ENCODE data around the gene FPR3.

FPR3 gene

DNA sequence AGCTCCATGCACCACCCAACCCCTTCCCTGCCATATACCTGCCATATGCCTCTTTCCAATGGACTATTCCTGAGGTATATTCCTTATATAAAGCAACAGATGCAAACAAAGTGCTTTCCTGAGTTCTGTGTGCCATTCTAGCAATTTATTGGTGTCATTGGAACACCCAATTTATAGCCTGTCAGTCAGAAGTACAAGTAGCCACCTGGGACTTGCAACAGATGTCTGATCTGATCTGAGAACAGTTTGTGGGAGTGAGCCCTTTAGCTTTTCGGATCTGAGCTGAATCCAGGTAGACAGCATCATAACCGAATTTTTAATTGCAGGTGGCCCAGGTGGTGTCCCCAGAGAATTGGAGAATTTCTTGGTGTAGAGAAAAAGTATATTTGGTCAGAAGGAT lies 963 bp upstream of the FPR3 start:
- H3K4me3 ChIP-seq (replicated peaks; ENCODE audit: insufficient read depth, low read length) = no peak overlapping the region
- DNase-seq (ENCODE audit: low read depth in 1 of 2, low spot score in 1 of 2) = no peak
- no peak overlapping the region for H3K27ac ChIP-seq (replicated peaks)
- H3K27me3 ChIP-seq (ENCODE audit: insufficient read depth, poor library complexity, severe bottlenecking) = no peaks in the 10 kb centered on the region
- TF ChIP-seq, protein P1, sequence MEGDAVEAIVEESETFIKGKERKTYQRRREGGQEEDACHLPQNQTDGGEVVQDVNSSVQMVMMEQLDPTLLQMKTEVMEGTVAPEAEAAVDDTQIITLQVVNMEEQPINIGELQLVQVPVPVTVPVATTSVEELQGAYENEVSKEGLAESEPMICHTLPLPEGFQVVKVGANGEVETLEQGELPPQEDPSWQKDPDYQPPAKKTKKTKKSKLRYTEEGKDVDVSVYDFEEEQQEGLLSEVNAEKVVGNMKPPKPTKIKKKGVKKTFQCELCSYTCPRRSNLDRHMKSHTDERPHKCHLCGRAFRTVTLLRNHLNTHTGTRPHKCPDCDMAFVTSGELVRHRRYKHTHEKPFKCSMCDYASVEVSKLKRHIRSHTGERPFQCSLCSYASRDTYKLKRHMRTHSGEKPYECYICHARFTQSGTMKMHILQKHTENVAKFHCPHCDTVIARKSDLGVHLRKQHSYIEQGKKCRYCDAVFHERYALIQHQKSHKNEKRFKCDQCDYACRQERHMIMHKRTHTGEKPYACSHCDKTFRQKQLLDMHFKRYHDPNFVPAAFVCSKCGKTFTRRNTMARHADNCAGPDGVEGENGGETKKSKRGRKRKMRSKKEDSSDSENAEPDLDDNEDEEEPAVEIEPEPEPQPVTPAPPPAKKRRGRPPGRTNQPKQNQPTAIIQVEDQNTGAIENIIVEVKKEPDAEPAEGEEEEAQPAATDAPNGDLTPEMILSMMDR (IDR thresholded peaks at IDR 0.05; ENCODE audit: insufficient read depth, low read length) = no peak
- TF ChIP-seq POLR2AphosphoS5 (IDR thresholded peaks at IDR 0.05; ENCODE audit: low read depth) (no peak), GABPA (IDR thresholded peaks at IDR 0.05; ENCODE audit: low read depth) (no peak), SPI1 (IDR thresholded peaks at IDR 0.05; ENCODE audit: borderline replicate concordance, low read depth) (no peak)
- TF ChIP-seq, protein P2, sequence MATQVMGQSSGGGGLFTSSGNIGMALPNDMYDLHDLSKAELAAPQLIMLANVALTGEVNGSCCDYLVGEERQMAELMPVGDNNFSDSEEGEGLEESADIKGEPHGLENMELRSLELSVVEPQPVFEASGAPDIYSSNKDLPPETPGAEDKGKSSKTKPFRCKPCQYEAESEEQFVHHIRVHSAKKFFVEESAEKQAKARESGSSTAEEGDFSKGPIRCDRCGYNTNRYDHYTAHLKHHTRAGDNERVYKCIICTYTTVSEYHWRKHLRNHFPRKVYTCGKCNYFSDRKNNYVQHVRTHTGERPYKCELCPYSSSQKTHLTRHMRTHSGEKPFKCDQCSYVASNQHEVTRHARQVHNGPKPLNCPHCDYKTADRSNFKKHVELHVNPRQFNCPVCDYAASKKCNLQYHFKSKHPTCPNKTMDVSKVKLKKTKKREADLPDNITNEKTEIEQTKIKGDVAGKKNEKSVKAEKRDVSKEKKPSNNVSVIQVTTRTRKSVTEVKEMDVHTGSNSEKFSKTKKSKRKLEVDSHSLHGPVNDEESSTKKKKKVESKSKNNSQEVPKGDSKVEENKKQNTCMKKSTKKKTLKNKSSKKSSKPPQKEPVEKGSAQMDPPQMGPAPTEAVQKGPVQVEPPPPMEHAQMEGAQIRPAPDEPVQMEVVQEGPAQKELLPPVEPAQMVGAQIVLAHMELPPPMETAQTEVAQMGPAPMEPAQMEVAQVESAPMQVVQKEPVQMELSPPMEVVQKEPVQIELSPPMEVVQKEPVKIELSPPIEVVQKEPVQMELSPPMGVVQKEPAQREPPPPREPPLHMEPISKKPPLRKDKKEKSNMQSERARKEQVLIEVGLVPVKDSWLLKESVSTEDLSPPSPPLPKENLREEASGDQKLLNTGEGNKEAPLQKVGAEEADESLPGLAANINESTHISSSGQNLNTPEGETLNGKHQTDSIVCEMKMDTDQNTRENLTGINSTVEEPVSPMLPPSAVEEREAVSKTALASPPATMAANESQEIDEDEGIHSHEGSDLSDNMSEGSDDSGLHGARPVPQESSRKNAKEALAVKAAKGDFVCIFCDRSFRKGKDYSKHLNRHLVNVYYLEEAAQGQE (IDR thresholded peaks at IDR 0.05; ENCODE audit: insufficient replicate concordance, low read depth) = no peak

DNA sequence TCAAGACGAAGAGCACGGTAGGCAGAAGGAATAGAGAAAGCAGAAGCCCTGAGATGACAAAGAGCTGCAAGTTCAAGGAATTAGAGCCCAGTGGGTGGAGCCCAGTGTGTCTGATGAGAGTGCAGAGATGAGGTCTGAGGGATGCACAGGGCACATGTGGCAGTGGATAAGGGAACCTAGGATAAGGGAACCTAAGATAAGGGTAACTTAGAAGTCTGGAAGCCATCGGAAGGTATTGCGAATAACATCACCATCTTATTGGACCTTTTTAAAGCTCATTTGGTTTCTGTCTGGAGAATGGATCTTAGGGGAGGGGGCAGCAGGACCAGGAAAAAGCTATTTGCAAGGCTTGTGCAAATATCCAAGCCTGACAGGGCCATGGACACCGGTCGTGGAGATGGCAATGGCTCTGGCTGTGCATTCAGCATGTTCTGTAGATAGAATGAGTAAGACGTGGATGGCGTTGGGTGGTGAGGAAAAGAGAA lies 1.3 kb downstream of the FPR3 start:
- no peaks in the 10 kb centered on the region for H3K27me3 ChIP-seq (ENCODE audit: insufficient read depth, poor library complexity, severe bottlenecking)
- no peak overlapping the region for H3K27ac ChIP-seq (replicated peaks)
- no peak overlapping the region for H3K4me3 ChIP-seq (replicated peaks; ENCODE audit: insufficient read depth, low read length)
- TF ChIP-seq POLR2AphosphoS5 (IDR thresholded peaks at IDR 0.05; ENCODE audit: low read depth) = no peak
- TF ChIP-seq, protein P2 (IDR thresholded peaks at IDR 0.05; ENCODE audit: insufficient replicate concordance, low read depth) = no peak
- TF ChIP-seq, protein P1 (IDR thresholded peaks at IDR 0.05; ENCODE audit: insufficient read depth, low read length) = no peak
- no peak for TF ChIP-seq SPI1 (IDR thresholded peaks at IDR 0.05; ENCODE audit: borderline replicate concordance, low read depth)
- TF ChIP-seq GABPA (IDR thresholded peaks at IDR 0.05; ENCODE audit: low read depth) = no peak
- no peak for DNase-seq (ENCODE audit: low read depth in 1 of 2, low spot score in 1 of 2)

DNA sequence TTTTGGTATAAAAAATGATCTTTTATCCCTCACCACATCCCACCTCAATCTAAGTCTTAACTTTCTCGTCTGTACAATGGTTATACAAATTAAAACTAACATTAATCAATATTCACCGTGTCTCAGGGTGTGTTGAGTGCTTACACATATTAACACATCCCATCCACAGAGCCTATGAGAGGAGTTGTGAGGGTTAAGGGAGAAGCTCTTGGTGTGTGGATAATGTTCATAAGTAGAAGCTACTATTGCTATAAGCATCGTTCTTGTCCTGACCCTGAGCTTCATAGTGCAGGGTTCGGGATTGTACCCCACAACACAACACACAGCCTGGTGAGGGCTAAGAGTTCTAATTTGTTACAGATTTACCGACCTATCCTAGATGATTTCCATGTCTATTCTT lies 2.5 kb downstream of the FPR3 start:
- Histone ChIP-seq H3K4me3 (replicated peaks; ENCODE audit: insufficient read depth, low read length) (no peak overlapping the region), H3K27ac (replicated peaks) (no peak overlapping the region), H3K27me3 (ENCODE audit: insufficient read depth, poor library complexity, severe bottlenecking) (no peaks in the 10 kb centered on the region)
- DNase-seq (ENCODE audit: low read depth in 1 of 2, low spot score in 1 of 2) = no peak
- TF ChIP-seq SPI1 (IDR thresholded peaks at IDR 0.05; ENCODE audit: borderline replicate concordance, low read depth) (no peak), POLR2AphosphoS5 (IDR thresholded peaks at IDR 0.05; ENCODE audit: low read depth) (no peak), GABPA (IDR thresholded peaks at IDR 0.05; ENCODE audit: low read depth) (no peak)
- TF ChIP-seq, protein P1 (IDR thresholded peaks at IDR 0.05; ENCODE audit: insufficient read depth, low read length) = no peak
- TF ChIP-seq, protein P2 (IDR thresholded peaks at IDR 0.05; ENCODE audit: insufficient replicate concordance, low read depth) = no peak
